GM23338 (cell line): ENCODE measurements around the gene HS6ST1. TPM values are rescaled to one million over a fixed set of nuclear protein-coding genes. Genes with fewer than 3 reads are reported as not detected.
"Not testable (repeated sequence)": the region's sequence is repeated elsewhere in the genome, so short reads cannot be mapped to it uniquely, and the experiment has no call there.

Experiments
- ATAC-seq: fragments of 200-7000 bp; cut with Tn5 transposase; 3 replicates; pipeline ENCODE4 v1.9.1; 2020
- DNase-seq: peaks from one replicate; pipeline ENCODE4 v3.0.0-alpha.2; 2015; ENCODE audit warnings: low spot score
- H2AFZ ChIP-seq: fragments of 200-600 bp; sonication (generic); 2 replicates; pipeline ENCODE4 v1.8.0; 2016; ENCODE audit warnings: antibody characterized with exemption, mild to moderate bottlenecking, moderate library complexity
- H3F3A ChIP-seq: fragments of 200-600 bp; sonication (generic); replicated peaks from 2 replicates; pipeline ENCODE4 v1.8.0; 2017; ENCODE audit warnings: antibody characterized with exemption, mixed run types, low read depth
- H3K27ac ChIP-seq: fragments of 200-600 bp; sonication (generic); 2 replicates; pipeline ENCODE4 v1.6.1; 2016; ENCODE audit warnings: low read depth
- H3K27me3 ChIP-seq: fragments of 200-600 bp; sonication (generic); 2 replicates; pipeline ENCODE4 v1.8.0; 2016; ENCODE audit warnings: mild to moderate bottlenecking, mixed run types, moderate library complexity; ENCODE audit not compliant: insufficient read depth
- H3K36me3 ChIP-seq: fragments of 200-600 bp; sonication (generic); 2 replicates; pipeline ENCODE4 v1.8.0; 2016; ENCODE audit warnings: mild to moderate bottlenecking; ENCODE audit not compliant: insufficient read depth
- H3K4me1 ChIP-seq: fragments of 200-600 bp; sonication (generic); 2 replicates; pipeline ENCODE4 v1.8.0; 2016; ENCODE audit warnings: mild to moderate bottlenecking, moderate library complexity; ENCODE audit not compliant: insufficient read depth
- H3K4me2 ChIP-seq: fragments of 200-600 bp; sonication (generic); 2 replicates; pipeline ENCODE4 v1.7.1; 2017; ENCODE audit warnings: mixed run types
- H3K4me3 ChIP-seq: fragments of 200-600 bp; sonication (generic); 2 replicates; pipeline ENCODE4 v1.6.1; 2016; ENCODE audit warnings: mixed run types
- H3K79me2 ChIP-seq: fragments of 200-600 bp; sonication (generic); replicated peaks from 2 replicates; pipeline ENCODE4 v1.8.0; 2017; ENCODE audit warnings: mild to moderate bottlenecking; ENCODE audit not compliant: insufficient read depth
- H3K9me2 ChIP-seq: fragments of 200-600 bp; sonication (generic); 2 replicates; pipeline ENCODE4 v1.8.0; 2017; ENCODE audit not compliant: insufficient read depth
- H4K20me1 ChIP-seq: fragments of 200-600 bp; sonication (generic); replicated peaks from 2 replicates; pipeline ENCODE4 v1.8.0; 2017; ENCODE audit warnings: mild to moderate bottlenecking; ENCODE audit not compliant: insufficient read depth
- H3K27ac Mint-ChIP-seq: 2 replicates; pipeline ENCODE4 v1.8.0; 2020; ENCODE audit warnings: inconsistent platforms, mild to moderate bottlenecking, moderate library complexity, mixed read lengths
- H3K27me3 Mint-ChIP-seq: 3 replicates; pipeline ENCODE4 v1.8.0; 2022; ENCODE audit warnings: low read depth, mild to moderate bottlenecking, moderate library complexity, mixed read lengths, inconsistent platforms; ENCODE audit not compliant: insufficient read depth, poor library complexity
- H3K36me3 Mint-ChIP-seq: 3 replicates; pipeline ENCODE4 v1.8.0; 2021; ENCODE audit warnings: low read depth, mild to moderate bottlenecking, inconsistent platforms, moderate library complexity, mixed read lengths
- H3K4me1 Mint-ChIP-seq: 3 replicates; pipeline ENCODE4 v1.8.0; 2020; ENCODE audit warnings: mild to moderate bottlenecking, inconsistent platforms, mixed read lengths
- H3K4me3 Mint-ChIP-seq: 3 replicates; pipeline ENCODE4 v1.8.0; 2021; ENCODE audit warnings: moderate library complexity, mild to moderate bottlenecking, inconsistent platforms, mixed read lengths
- H3K9me3 Mint-ChIP-seq: 3 replicates; pipeline ENCODE4 v1.8.0; 2020; ENCODE audit warnings: moderate library complexity, mild to moderate bottlenecking, inconsistent platforms, mixed read lengths
- EZH2phosphoT487 ChIP-seq: fragments of 200-600 bp; sonication (generic); IDR thresholded peaks from one replicate; pipeline ENCODE4 v1.8.1; 2018; ENCODE audit warnings: antibody characterized with exemption; ENCODE audit not compliant: unreplicated experiment
- POLR2AphosphoS5 ChIP-seq: IDR thresholded peaks from 2 replicates; pipeline ENCODE4 v1.6.1; 2016; ENCODE audit warnings: antibody characterized with exemption, low read depth
- STAT1 ChIP-seq: IDR thresholded peaks from one replicate; pipeline ENCODE4 v1.6.1; 2016; ENCODE audit warnings: antibody characterized with exemption; ENCODE audit not compliant: unreplicated experiment
- ZNF331 ChIP-seq: fragments of 250-450 bp; sonication (Bioruptor Pico); IDR thresholded peaks from 2 replicates; pipeline ENCODE4 v1.5.0; 2020; ENCODE audit warnings: low read depth, mild to moderate bottlenecking, moderate library complexity
- polyA plus RNA-seq: library from polyadenylated mRNA; unstranded; fragments of >200 nt; fragmentation: Nextera tagmentation; extraction: Ambion mirVana; gene quantifications from 2 replicates; pipeline ENCODE4 v1.2.1, GENCODE V29; 2016
- total RNA-seq: library from RNA; depleted of rRNA; stranded (reverse); fragments of >200 nt; shearing (Covaris generic); gene quantifications from 2 replicates; pipeline ENCODE4 v1.2.3, GENCODE V29; 2014
- TF ChIP-seq, protein P1 (sequence below), 2 experiments: fragments of 200-600 bp in 1 of 2; sonication (generic) in 1 of 2; conservative IDR thresholded peaks; 2 replicates each; pipeline versions ENCODE4 v1.5.1 to v1.6.1; 2016 to 2017; ENCODE audit warnings: antibody characterized with exemption in 2 of 2, low read depth in 2 of 2, mild to moderate bottlenecking in 2 of 2, moderate library complexity in 1 of 2
- TF ChIP-seq, protein P2 (sequence below): IDR thresholded peaks from one replicate; pipeline ENCODE4 v1.6.1; 2018; ENCODE audit warnings: antibody characterized with exemption; ENCODE audit not compliant: unreplicated experiment

The HS6ST1 gene
- total and polyA plus RNA-seq, 2 experiments from 2014 or later = 21.1 to 106 TPM

DNA sequence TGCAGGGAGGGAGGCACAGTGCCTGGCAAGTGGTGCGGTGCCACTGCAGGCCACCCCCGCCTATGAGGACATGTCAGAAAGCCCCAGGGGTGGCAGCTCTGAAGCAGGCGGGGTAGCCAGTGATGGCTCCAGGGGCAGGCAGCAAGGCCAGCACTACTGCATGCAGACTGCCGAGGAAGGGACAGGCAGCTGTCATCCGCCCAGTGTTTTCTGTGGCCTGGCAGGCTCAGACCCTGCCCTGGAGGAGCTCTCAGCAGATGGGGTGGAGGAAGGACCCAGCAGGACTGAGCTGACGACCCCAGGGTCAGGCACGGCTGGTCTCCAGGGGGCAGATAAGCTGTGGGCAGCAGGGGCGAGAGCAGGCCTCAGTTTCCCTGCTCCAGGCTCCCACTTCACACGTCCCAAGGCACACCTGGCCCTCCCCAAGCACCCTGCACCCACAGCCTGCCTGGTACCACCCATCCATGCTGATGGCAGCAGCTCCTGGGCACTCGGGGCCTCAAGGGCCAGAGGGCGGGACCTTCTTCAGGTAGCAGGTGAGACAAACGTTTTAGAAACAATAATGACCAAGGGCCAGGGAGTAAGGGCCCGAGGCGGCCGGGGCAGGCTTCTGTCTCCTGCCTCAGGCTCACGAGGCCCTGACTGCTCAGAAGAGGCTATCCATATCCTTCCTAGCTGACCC, 48.5 kb downstream of the HS6ST1 start:
- no peaks in the 10 kb centered on the region for H3K4me1 ChIP-seq
- peaks cover 9% of the 10 kb centered on the region for H4K20me1 ChIP-seq
- no peak overlapping the region for H3K4me3 ChIP-seq
- H3F3A ChIP-seq = no peaks in the 10 kb centered on the region
- TF ChIP-seq, protein P1, sequence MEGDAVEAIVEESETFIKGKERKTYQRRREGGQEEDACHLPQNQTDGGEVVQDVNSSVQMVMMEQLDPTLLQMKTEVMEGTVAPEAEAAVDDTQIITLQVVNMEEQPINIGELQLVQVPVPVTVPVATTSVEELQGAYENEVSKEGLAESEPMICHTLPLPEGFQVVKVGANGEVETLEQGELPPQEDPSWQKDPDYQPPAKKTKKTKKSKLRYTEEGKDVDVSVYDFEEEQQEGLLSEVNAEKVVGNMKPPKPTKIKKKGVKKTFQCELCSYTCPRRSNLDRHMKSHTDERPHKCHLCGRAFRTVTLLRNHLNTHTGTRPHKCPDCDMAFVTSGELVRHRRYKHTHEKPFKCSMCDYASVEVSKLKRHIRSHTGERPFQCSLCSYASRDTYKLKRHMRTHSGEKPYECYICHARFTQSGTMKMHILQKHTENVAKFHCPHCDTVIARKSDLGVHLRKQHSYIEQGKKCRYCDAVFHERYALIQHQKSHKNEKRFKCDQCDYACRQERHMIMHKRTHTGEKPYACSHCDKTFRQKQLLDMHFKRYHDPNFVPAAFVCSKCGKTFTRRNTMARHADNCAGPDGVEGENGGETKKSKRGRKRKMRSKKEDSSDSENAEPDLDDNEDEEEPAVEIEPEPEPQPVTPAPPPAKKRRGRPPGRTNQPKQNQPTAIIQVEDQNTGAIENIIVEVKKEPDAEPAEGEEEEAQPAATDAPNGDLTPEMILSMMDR (conservative IDR thresholded peaks at IDR 0.05; ENCODE audit: low read depth in 2 of 2) = no peak
- H3K4me2 ChIP-seq = no peak overlapping the region
- H3K36me3 ChIP-seq = no peaks in the 10 kb centered on the region
- peaks cover 12% of the 10 kb centered on the region for H3K27me3 Mint-ChIP-seq
- H2AFZ ChIP-seq = no peak overlapping the region
- H3K27ac ChIP-seq = no peak overlapping the region
- no peak overlapping the region for H3K4me3 Mint-ChIP-seq
- H3K9me2 ChIP-seq = no peaks in the 10 kb centered on the region
- no peaks in the 10 kb centered on the region for H3K27me3 ChIP-seq
- H3K36me3 Mint-ChIP-seq = peaks cover 17% of the 10 kb centered on the region
- no peaks in the 10 kb centered on the region for H3K9me3 Mint-ChIP-seq
- DNase-seq (no peak), ATAC-seq (no peak)
- H3K27ac Mint-ChIP-seq = no peak overlapping the region
- H3K4me1 Mint-ChIP-seq = no peaks in the 10 kb centered on the region; the same call in 2 of the 3 replicates
- peaks cover 23% of the 10 kb centered on the region for H3K79me2 ChIP-seq

GRCh38 chr2:128269063-128269989, 49.3 kb downstream of the HS6ST1 start:
- Histone ChIP-seq H3F3A (no peaks in the 10 kb centered on the region), H3K4me3 (no peak overlapping the region), H3K9me2 (no peaks in the 10 kb centered on the region), H3K4me1 (no peaks in the 10 kb centered on the region), H4K20me1 (peaks cover 2% of the 10 kb centered on the region; the same call in 1 of the 2 replicates), H3K27ac (no peak overlapping the region), H2AFZ (no peak overlapping the region), H3K27me3 (no peaks in the 10 kb centered on the region), H3K4me2 (no peak overlapping the region), H3K79me2 (peaks cover 15% of the 10 kb centered on the region), H3K36me3 (no peaks in the 10 kb centered on the region)
- Mint-ChIP-seq H3K27ac (no peak overlapping the region), H3K36me3 (peaks cover 13% of the 10 kb centered on the region), H3K27me3 (peaks cover 17% of the 10 kb centered on the region), H3K9me3 (no peaks in the 10 kb centered on the region), H3K4me1 (no peaks in the 10 kb centered on the region; the same call in 2 of the 3 replicates), H3K4me3 (no peak overlapping the region)
- TF ChIP-seq EZH2phosphoT487 (no peak), ZNF331 (CRISPR knock-in tag) (no peak), POLR2AphosphoS5 (no peak), STAT1 (no peak)
- TF ChIP-seq, protein P1 (conservative IDR thresholded peaks at IDR 0.05; ENCODE audit: low read depth in 2 of 2) = no peak
- TF ChIP-seq, protein P2, sequence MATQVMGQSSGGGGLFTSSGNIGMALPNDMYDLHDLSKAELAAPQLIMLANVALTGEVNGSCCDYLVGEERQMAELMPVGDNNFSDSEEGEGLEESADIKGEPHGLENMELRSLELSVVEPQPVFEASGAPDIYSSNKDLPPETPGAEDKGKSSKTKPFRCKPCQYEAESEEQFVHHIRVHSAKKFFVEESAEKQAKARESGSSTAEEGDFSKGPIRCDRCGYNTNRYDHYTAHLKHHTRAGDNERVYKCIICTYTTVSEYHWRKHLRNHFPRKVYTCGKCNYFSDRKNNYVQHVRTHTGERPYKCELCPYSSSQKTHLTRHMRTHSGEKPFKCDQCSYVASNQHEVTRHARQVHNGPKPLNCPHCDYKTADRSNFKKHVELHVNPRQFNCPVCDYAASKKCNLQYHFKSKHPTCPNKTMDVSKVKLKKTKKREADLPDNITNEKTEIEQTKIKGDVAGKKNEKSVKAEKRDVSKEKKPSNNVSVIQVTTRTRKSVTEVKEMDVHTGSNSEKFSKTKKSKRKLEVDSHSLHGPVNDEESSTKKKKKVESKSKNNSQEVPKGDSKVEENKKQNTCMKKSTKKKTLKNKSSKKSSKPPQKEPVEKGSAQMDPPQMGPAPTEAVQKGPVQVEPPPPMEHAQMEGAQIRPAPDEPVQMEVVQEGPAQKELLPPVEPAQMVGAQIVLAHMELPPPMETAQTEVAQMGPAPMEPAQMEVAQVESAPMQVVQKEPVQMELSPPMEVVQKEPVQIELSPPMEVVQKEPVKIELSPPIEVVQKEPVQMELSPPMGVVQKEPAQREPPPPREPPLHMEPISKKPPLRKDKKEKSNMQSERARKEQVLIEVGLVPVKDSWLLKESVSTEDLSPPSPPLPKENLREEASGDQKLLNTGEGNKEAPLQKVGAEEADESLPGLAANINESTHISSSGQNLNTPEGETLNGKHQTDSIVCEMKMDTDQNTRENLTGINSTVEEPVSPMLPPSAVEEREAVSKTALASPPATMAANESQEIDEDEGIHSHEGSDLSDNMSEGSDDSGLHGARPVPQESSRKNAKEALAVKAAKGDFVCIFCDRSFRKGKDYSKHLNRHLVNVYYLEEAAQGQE = no peak
- no peak for DNase-seq
- ATAC-seq = no peak

DNA sequence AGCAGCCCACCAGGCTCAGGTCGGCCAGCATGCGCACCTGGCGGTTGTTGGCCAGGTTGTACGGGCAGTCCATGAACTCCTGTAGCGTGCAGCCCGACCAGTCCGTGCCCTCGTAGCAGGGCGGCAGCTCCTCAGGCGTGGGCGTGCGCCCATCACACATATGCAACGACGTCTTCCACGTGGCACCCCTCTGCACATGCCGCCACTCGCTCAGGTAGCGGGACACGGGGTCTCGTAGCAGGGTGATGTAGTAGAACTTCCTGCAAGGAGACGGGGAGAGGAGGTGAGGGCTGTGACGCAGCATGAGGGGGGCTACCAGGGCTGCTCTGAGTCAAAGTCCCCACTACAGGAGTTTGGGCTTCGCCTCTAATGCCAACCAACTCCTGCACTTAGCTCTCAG, 50.1 kb downstream of the HS6ST1 start:
- H3K4me1 Mint-ChIP-seq, H3K4me2 ChIP-seq, H3K4me3 ChIP-seq, H3K4me3 Mint-ChIP-seq, H3K27ac ChIP-seq, H3F3A ChIP-seq, H3K27ac Mint-ChIP-seq, H3K36me3 ChIP-seq, H3K4me1 ChIP-seq, H3K9me3 Mint-ChIP-seq, DNase-seq, ATAC-seq, H3K9me2 ChIP-seq, H3K79me2 ChIP-seq, H2AFZ ChIP-seq, H3K27me3 ChIP-seq, H4K20me1 ChIP-seq, H3K36me3 Mint-ChIP-seq: not testable (repeated sequence)
- H3K27me3 Mint-ChIP-seq = peaks cover 15% of the 10 kb centered on the region
